Lung (tissue), 12 donors: ENCODE results near the gene APH1B. TPM values are rescaled to one million over a fixed set of nuclear protein-coding genes. Genes with fewer than 3 reads are reported as not detected.

Source experiments
- ATAC-seq: fragments of 200-7000 bp; cut with Tn5 transposase; one replicate; pipeline ENCODE4 v1.9.1; 2020; ENCODE audit warnings: moderate number of reproducible peaks; ENCODE audit not compliant: insufficient read depth, low FRiP score
- DNase-seq, 3 donors: peaks; one replicate each; pipeline ENCODE4 v3.0.0-alpha.2; 2013 to 2017
- H3K27ac ChIP-seq, 2 donors: one replicate each; pipeline ENCODE4 v1.5.1; 2013; ENCODE audit warnings: mild to moderate bottlenecking in 2 of 2, moderate library complexity in 2 of 2, control low read depth in 1 of 2, inconsistent platforms in 1 of 2, low read depth in 1 of 2, low read length in 1 of 2
- H3K27me3 ChIP-seq, 3 donors: one replicate each; pipeline ENCODE4 v1.5.1; 2013; ENCODE audit warnings: low read length in 2 of 3; ENCODE audit not compliant: control insufficient read depth in 3 of 3, insufficient read depth in 3 of 3
- H3K36me3 ChIP-seq, 4 donors: one replicate each; pipeline ENCODE4 v1.5.1; 2013; ENCODE audit warnings: low read length in 4 of 4, mild to moderate bottlenecking in 1 of 4, moderate library complexity in 1 of 4; ENCODE audit not compliant: control insufficient read depth in 4 of 4, insufficient read depth in 4 of 4
- H3K4me1 ChIP-seq, 5 donors: one replicate each; pipeline ENCODE4 v1.5.1; 2013; ENCODE audit warnings: low read length in 5 of 5, mild to moderate bottlenecking in 2 of 5, moderate library complexity in 1 of 5; ENCODE audit not compliant: control insufficient read depth in 5 of 5, insufficient read depth in 5 of 5
- H3K4me3 ChIP-seq: one replicate; pipeline ENCODE4 v1.5.1; 2013; ENCODE audit warnings: mild to moderate bottlenecking, control low read depth, moderate library complexity
- H3K9ac ChIP-seq, 2 donors: one replicate each; pipeline ENCODE4 v1.5.1; 2013; ENCODE audit warnings: low read length in 2 of 2, control low read depth in 1 of 2; ENCODE audit not compliant: insufficient read depth in 1 of 2
- H3K9me3 ChIP-seq, 4 donors: one replicate each; pipeline ENCODE4 v1.5.1; 2013; ENCODE audit warnings: low read length in 3 of 4, mild to moderate bottlenecking in 1 of 4, moderate library complexity in 1 of 4; ENCODE audit not compliant: control insufficient read depth in 4 of 4, insufficient read depth in 3 of 4
- CTCF ChIP-seq: IDR thresholded peaks from 2 replicates; pipeline ENCODE4 v1.5.1; 2012; ENCODE audit warnings: mild to moderate bottlenecking; ENCODE audit errors: control extremely low read depth, extremely low read depth
- WGBS, 2 donors: extraction: QIAGEN DNeasy Blood & Tissue Kit; methylation state at CpG; one replicate each; pipeline ENCODE4 v1.1.7; 2013; 5-methylcytosine and 5-hydroxymethylcytosine counted together
- polyA plus RNA-seq, 2 donors: library from polyadenylated mRNA; stranded (reverse); fragments of 200-250 nt; gene quantifications; one replicate each; pipeline ENCODE4 v1.2.1, GENCODE V29; 2013
- total RNA-seq, 2 donors: library from RNA; depleted of rRNA in 1 of 2; stranded (reverse); fragments of >200 nt in 1 of 2; gene quantifications; one replicate each; pipeline ENCODE4 v1.2.1, GENCODE V29; 2014 to 2021
- donor health status: control.
- donor health status: control.
- donor health status: Bipolar disorder and iron deficiency.
- donor health status: healthy.
- donor health status: DM: yes; HTN: yes; CAD: no.

APH1B gene
- total and polyA plus RNA-seq, 4 donors = 17.5 to 29.9 (median 21.9) TPM

- ATAC-seq (no peak), DNase-seq (peak in 1 of 3 donors; percentile 36)
- peaks cover 0 to 15% (median 6%) of the 10 kb centered on the region in 4 donors for H3K36me3 ChIP-seq
- H3K4me1 ChIP-seq = peaks cover 0 to 29% (median 20%) of the 10 kb centered on the region in 5 donors
- H3K27ac ChIP-seq = peak overlapping the region in 1 of 2 donors; percentile 33
- TF ChIP-seq CTCF = no peak
- no peaks in the 10 kb centered on the region for H3K27me3 ChIP-seq
- H3K4me3 ChIP-seq = no peak overlapping the region
- H3K9ac ChIP-seq = peak overlapping the region in 1 of 2 donors; percentile 57
- 39 to 47% methylated on average over 5 of the region's 5 CpGs for WGBS, 2 donors
- no peaks in the 10 kb centered on the region for H3K9me3 ChIP-seq
Observed at GRCh38 chr15:63244976-63245645, 32.3 kb upstream of the APH1B start.

GRCh38 chr15:63246691-63247469 lies 30.5 kb upstream of the APH1B start:
- peaks cover 0 to 27% (median 13%) of the 10 kb centered on the region in 4 donors for H3K36me3 ChIP-seq
- no peak overlapping the region for H3K4me3 ChIP-seq
- no peaks in the 10 kb centered on the region for H3K9me3 ChIP-seq
- DNase-seq (peak in 2 of 3 donors; percentile 68 to 85), ATAC-seq (peak; percentile 74)
- no peaks in the 10 kb centered on the region for H3K27me3 ChIP-seq
- H3K27ac ChIP-seq = peak overlapping the region in 1 of 2 donors; percentile 85
- no peak overlapping the region for H3K9ac ChIP-seq
- 65 to 72% methylated on average over 5 of the region's 5 CpGs for WGBS, 2 donors
- no peak for TF ChIP-seq CTCF
- peaks cover 0 to 26% (median 16%) of the 10 kb centered on the region in 5 donors for H3K4me1 ChIP-seq

GRCh38 chr15:63250312-63250965 lies 27.0 kb upstream of the APH1B start:
- 93 to 94% methylated on average over 4 of the region's 4 CpGs for WGBS, 2 donors
- Histone ChIP-seq H3K27me3 (no peaks in the 10 kb centered on the region), H3K4me3 (no peak overlapping the region), H3K9me3 (no peaks in the 10 kb centered on the region), H3K4me1 (peaks cover 0 to 7% (median 4%) of the 10 kb centered on the region in 5 donors), H3K36me3 (peaks cover 0 to 27% (median 16%) of the 10 kb centered on the region in 4 donors), H3K9ac (no peak overlapping the region), H3K27ac (no peak overlapping the region)
- no peak for DNase-seq
- TF ChIP-seq CTCF = no peak
- ATAC-seq = no peak
